Lower leg skin (tissue), 4 donors: ENCODE data around the gene PATL2. TPM values are rescaled to one million over a fixed set of nuclear protein-coding genes. Genes with fewer than 3 reads are reported as not detected.

Source experiments
- DNase-seq, 2 donors: peaks; one replicate each; pipeline ENCODE4 v3.0.0-alpha.2; 2019; ENCODE audit warnings: low spot score in 2 of 2
- H3K4me3 ChIP-seq: fragments of 200-600 bp; sonication (generic); 2 replicates; pipeline ENCODE4 v1.5.1; 2017; ENCODE audit warnings: mild to moderate bottlenecking, low read depth; ENCODE audit not compliant: poor library complexity, severe bottlenecking
- POLR2A ChIP-seq, 2 donors: fragments of 450-650 bp; IDR thresholded peaks; one replicate each; pipeline ENCODE4 v1.6.1; 2016 to 2017; ENCODE audit warnings: antibody characterized with exemption in 2 of 2, mild to moderate bottlenecking in 1 of 2, moderate library complexity in 1 of 2
- WGBS, 2 donors: methylation state at CpG; one replicate each; pipeline ENCODE4 v1.1.5; 2018; 5-methylcytosine and 5-hydroxymethylcytosine counted together
- intact Hi-C: fragments of 100-400 bp; cut with DNase I; formaldehyde crosslinking; loops from one replicate; pipeline ENCODE4 v1.15.0; 2023; ENCODE audit warnings: low total_unique reads
- total RNA-seq, 4 donors: library from RNA; depleted of rRNA; stranded (reverse); fragments of >200 nt; gene quantifications; one replicate each; pipeline ENCODE4 v1.1.0, GENCODE V29; 2016
- TF ChIP-seq, protein P1 (sequence below), 3 donors: fragments of 450-650 bp; IDR thresholded peaks; one replicate each; pipeline ENCODE4 v1.5.1; 2016; ENCODE audit warnings: antibody characterized with exemption in 3 of 3, mild to moderate bottlenecking in 3 of 3, moderate library complexity in 2 of 3

The PATL2 gene
- total RNA-seq, 4 donors from 2014 or later, result 0.30 to 1.4 (median 0.33) TPM

DNA sequence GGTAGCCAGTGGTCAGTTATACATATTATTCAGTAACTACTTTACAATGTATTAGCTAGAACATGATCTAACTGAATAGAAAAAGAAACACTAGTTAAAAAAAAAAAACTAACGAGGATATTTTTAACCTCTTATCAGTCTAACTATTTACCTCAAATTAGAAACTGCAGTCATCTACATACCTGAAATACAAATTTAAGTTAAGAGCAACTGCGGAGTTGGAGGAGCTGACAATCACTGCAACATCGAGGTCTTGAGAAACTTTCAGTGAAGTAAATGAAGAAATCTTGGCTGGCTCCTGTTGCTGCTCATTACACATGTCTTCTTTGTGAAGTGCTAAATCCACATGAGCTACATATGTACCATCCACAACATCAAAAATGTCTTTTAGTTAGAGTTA, 54.2 kb downstream of the PATL2 start:
- TF ChIP-seq, protein P1, sequence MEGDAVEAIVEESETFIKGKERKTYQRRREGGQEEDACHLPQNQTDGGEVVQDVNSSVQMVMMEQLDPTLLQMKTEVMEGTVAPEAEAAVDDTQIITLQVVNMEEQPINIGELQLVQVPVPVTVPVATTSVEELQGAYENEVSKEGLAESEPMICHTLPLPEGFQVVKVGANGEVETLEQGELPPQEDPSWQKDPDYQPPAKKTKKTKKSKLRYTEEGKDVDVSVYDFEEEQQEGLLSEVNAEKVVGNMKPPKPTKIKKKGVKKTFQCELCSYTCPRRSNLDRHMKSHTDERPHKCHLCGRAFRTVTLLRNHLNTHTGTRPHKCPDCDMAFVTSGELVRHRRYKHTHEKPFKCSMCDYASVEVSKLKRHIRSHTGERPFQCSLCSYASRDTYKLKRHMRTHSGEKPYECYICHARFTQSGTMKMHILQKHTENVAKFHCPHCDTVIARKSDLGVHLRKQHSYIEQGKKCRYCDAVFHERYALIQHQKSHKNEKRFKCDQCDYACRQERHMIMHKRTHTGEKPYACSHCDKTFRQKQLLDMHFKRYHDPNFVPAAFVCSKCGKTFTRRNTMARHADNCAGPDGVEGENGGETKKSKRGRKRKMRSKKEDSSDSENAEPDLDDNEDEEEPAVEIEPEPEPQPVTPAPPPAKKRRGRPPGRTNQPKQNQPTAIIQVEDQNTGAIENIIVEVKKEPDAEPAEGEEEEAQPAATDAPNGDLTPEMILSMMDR (IDR thresholded peaks at IDR 0.05), result no peak
- no peak for TF ChIP-seq POLR2A (IDR thresholded peaks at IDR 0.05)
- DNase-seq, result no peak
- 92 to 94% methylated on average over 3 of the region's 3 CpGs for WGBS, 2 donors
- intact Hi-C loops, result no loop called here
- H3K4me3 ChIP-seq, result no peak overlapping the region

DNA sequence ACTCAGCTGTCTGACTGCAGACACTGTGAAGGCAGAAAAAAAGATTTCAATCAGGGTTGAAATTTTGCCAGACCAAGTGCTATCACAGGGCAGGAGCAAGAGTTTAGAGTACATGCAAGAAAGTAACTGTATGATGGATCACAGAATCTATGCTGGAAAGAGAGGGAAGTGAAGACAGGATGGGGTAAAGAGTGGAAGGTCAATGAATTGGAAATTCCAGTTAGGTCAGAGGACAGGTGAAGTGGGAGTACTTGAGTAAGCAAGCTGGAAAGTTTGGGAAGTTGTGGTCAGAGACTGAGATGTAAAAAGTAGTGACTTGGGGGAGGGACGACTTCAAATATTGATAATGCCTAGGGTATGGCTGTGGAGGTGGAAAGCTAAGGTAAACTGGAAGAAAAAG, 54.8 kb downstream of the PATL2 start:
- WGBS, 2 donors, result 91 to 92% methylated on average over 1 of the region's 1 CpG
- DNase-seq, result no peak
- no peak overlapping the region for H3K4me3 ChIP-seq
- intact Hi-C loops, result no loop called here
- TF ChIP-seq, protein P1 (IDR thresholded peaks at IDR 0.05), result no peak
- no peak for TF ChIP-seq POLR2A (IDR thresholded peaks at IDR 0.05)

DNA sequence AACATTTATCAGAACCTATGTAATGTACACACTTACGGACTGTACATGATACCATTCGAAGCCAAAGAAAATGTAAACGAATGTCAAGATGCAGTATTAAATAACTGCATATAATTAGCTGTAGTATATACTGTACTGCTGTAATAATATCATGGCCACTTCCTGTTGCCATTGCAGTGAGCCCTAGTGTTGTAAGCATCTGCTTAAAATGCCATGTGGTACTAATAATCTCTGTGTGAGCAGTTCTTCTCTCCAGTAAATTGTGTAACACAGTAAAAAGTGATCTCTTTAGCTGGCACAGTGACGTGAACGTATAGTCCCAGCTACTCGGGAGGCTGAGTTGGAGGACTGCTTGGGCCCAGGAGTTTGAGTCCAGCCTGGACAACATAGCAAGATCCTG, 56.3 kb downstream of the PATL2 start:
- no peak for DNase-seq

DNA sequence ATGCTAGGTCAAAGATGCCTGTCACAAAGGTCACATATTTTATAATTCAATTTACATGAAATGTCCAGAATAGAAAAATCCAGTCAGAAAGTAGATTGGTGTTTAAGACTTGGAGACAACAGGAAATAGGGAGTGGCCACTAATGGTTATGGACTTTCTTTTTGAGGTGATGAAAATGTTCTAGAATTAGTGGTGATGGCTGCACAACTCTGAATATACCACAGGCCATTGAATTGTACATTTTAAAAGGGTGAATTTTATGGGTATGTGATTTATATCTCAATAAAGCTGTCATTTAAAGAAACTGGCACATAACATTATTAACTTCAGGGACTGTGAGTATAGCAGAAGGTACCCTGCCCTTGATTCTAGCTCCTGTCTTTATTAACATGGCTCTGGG, 63.5 kb downstream of the PATL2 start:
- H3K4me3 ChIP-seq, result no peak overlapping the region
- TF ChIP-seq, protein P1 (IDR thresholded peaks at IDR 0.05), result no peak
- TF ChIP-seq POLR2A (IDR thresholded peaks at IDR 0.05), result no peak
- intact Hi-C loops, result no loop called here
- DNase-seq, result no peak

More for the DNA sequence above, 56.3 kb downstream of the PATL2 start:
- TF ChIP-seq, protein P1 (IDR thresholded peaks at IDR 0.05), result no peak
- TF ChIP-seq POLR2A (IDR thresholded peaks at IDR 0.05), result no peak
- H3K4me3 ChIP-seq, result no peak overlapping the region
- WGBS, 2 donors, result 81 to 82% methylated on average over 6 of the region's 6 CpGs
- intact Hi-C loops, result no loop called here

DNA sequence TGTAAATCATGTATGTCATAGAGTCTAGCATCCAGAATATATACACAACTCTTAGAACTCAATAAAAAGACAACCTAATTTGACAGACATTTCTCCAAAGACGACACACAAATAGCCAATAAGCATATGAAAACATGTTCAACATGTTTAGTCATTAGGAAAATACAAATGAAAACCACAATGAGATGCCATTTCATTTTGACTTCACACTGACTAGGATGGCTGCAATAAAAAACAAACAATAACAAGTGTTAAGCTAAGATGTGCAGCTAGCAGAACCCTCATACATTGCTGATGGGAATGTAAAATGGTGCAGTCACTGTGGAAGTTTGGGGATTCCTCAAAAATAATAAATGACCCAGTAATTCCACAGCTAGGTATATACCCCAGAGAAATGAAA, 64.1 kb downstream of the PATL2 start:
- DNase-seq, result no peak
- H3K4me3 ChIP-seq, result no peak overlapping the region
- no peak for TF ChIP-seq POLR2A (IDR thresholded peaks at IDR 0.05)
- TF ChIP-seq, protein P1 (IDR thresholded peaks at IDR 0.05), result no peak
- intact Hi-C loops, result no loop called here
- 82 to 86% methylated on average over 1 of the region's 1 CpG for WGBS, 2 donors

DNA sequence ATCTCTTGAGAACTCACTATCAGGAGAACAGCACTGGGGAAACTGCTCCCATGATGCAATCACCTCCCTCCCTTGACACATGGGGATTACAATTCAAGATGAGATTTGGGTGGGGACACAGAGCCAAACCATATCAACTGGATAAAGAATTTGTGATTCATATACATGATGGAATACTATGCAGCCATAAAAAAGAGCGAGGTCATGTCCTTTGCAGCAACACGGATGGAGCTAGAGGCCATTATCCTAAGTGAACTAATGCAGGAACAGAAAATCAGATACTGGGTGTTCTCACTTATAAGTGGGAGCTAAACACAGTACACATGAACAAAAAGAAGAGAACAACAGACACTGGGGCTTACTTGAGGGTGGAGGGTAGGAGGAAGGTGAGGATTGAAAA, 64.7 kb downstream of the PATL2 start:
- DNase-seq, result no peak
- intact Hi-C loops, result no loop called here
- TF ChIP-seq, protein P1 (IDR thresholded peaks at IDR 0.05), result no peak
- TF ChIP-seq POLR2A (IDR thresholded peaks at IDR 0.05), result no peak
- no peak overlapping the region for H3K4me3 ChIP-seq
- WGBS, 2 donors, result 98% methylated on average over 2 of the region's 2 CpGs
